ENCODE measurements around the gene EFCC1. TPM values are rescaled to one million over a fixed set of nuclear protein-coding genes. Genes with fewer than 3 reads are reported as not detected.

EFCC1 gene
- total and polyA plus RNA-seq, 8 donors, result 0.56 to 6.1 (median 0.73) TPM

GRCh38 chr3:129015388-129016105 is 14.4 kb downstream of the EFCC1 start:
- WGBS, 2 donors, result 73 to 84% methylated on average over 19 of the region's 19 CpGs
- no peak for FAIRE-seq
- DNase-seq, result peak in 1 of 6 donors; percentile 21
- Histone ChIP-seq H3K4me3 (no peak overlapping the region), H3K27me3 (no peaks in the 10 kb centered on the region), H3K36me3 (no peaks in the 10 kb centered on the region), H3K27ac (no peak overlapping the region), H3K9me3 (no peaks in the 10 kb centered on the region), H3K4me1 (no peaks in the 10 kb centered on the region)
- no peak for TF ChIP-seq CTCF (IDR thresholded peaks at IDR 0.05)
- intact Hi-C loops (cut with DNase I), result no loop called here
- ATAC-seq, result peak in 1 of 4 donors; percentile 32

DNA sequence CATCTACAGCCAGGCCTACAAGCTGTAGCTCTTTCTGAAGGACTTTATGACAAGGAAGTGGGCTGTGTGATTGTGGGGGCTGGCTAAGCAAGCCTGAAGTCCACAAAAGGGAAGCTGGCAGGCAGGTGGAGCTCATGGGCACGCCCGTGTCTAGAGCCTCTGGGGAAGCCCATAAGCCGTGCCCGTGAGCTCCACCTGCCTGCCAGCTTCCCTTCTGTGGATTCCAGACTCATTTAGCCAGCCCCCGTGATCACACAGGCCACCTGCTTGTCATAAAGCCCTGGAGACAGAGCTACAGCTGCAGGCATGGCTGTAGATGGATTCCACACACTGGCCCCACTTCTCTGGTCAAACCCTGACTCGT is 15.2 kb downstream of the EFCC1 start:
- DNase-seq, result no peak
- FAIRE-seq, result no peak
- WGBS, 2 donors, result 35 to 54% methylated on average over 6 of the region's 6 CpGs
- intact Hi-C loops (cut with DNase I), result no loop called here
- Histone ChIP-seq H3K27me3 (no peaks in the 10 kb centered on the region), H3K36me3 (no peaks in the 10 kb centered on the region), H3K4me1 (no peaks in the 10 kb centered on the region), H3K9me3 (no peaks in the 10 kb centered on the region), H3K4me3 (no peak overlapping the region), H3K27ac (no peak overlapping the region)
- ATAC-seq, result peak in 3 of 4 donors; percentile 68 to 74 (median 73)
- no peak for TF ChIP-seq CTCF (IDR thresholded peaks at IDR 0.05)

DNA sequence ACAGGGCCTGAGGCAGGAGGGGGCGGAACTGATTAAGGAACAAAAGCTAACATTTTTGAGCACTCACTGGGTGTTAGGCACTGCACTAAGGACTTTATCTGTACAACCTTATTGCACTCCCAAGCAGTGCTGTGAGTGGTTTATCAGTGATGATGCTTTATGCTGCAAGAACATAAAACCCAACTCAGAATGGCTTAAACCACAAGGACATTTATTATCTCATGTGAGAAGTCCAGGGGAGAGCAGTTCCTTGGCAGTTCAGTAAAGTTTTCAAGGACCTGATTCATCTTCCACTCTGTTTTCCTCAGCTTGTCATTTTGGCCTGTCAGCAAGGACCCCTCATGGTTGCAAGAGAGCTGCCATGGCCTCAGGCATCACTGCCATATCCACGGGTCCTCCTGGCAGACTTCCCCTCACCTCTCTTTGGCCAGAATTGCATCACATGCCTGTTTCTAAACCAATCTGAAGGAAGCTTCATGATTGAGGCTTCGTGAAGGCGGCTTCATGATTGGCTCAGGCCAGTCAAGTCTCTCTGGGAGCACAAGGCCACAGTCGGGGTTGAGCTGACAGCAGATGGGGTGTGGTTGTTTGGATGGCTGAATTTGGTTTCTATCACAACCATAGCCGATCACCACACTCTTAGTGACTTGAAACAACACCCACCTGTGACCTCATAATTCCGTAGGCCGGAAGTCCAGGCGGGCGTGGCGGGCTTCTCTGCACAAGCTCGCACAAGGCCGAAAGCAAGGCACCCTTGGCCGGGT is 15.8 kb downstream of the EFCC1 start:
- no peaks in the 10 kb centered on the region for H3K27me3 ChIP-seq
- TF ChIP-seq CTCF (IDR thresholded peaks at IDR 0.05), result no peak
- H3K36me3 ChIP-seq, result no peaks in the 10 kb centered on the region
- ATAC-seq, result peak in 1 of 4 donors; percentile 23
- H3K9me3 ChIP-seq, result no peaks in the 10 kb centered on the region
- peak in 1 of 6 donors; percentile 52 for DNase-seq
- intact Hi-C loops (cut with DNase I), result no loop called here
- WGBS, 2 donors, result 81 to 82% methylated on average over 14 of the region's 14 CpGs
- FAIRE-seq, result no peak
- H3K4me1 ChIP-seq, result no peaks in the 10 kb centered on the region
- no peak overlapping the region for H3K27ac ChIP-seq
- H3K4me3 ChIP-seq, result no peak overlapping the region

- Histone ChIP-seq H3K4me1 (no peaks in the 10 kb centered on the region), H3K4me3 (no peak overlapping the region), H3K27me3 (no peaks in the 10 kb centered on the region), H3K27ac (no peak overlapping the region), H3K9me3 (no peaks in the 10 kb centered on the region), H3K36me3 (no peaks in the 10 kb centered on the region)
- ATAC-seq (no peak), DNase-seq (no peak), FAIRE-seq (no peak)
- 69% methylated on average over 7 of the region's 7 CpGs for WGBS, 2 donors
- TF ChIP-seq CTCF (IDR thresholded peaks at IDR 0.05), result no peak
- intact Hi-C loops (cut with DNase I), result no loop called here
These were observed 16.4 kb downstream of the EFCC1 start for GRCh38 chr3:129017484-129017899.

GRCh38 chr3:129018271-129018670 is 17.2 kb downstream of the EFCC1 start:
- intact Hi-C loops (cut with DNase I), result no loop called here
- H3K4me1 ChIP-seq, result no peaks in the 10 kb centered on the region

More at GRCh38 chr3:129018271-129018670, 17.2 kb downstream of the EFCC1 start:
- Histone ChIP-seq H3K9me3 (no peaks in the 10 kb centered on the region), H3K4me3 (no peak overlapping the region), H3K36me3 (no peaks in the 10 kb centered on the region), H3K27me3 (no peaks in the 10 kb centered on the region), H3K27ac (no peak overlapping the region)
- no peak for DNase-seq
- no peak for FAIRE-seq
- 68 to 70% methylated on average over 2 of the region's 2 CpGs for WGBS, 2 donors
- no peak for ATAC-seq
- TF ChIP-seq CTCF (IDR thresholded peaks at IDR 0.05), result no peak

Data from pancreas (tissue), 10 donors.